ENCODE data around the gene CA6. TPM values are rescaled to one million over a fixed set of nuclear protein-coding genes. Genes with fewer than 3 reads are reported as not detected.

CA6 gene
- total and polyA plus RNA-seq, 2 of the 8 experiments (the other 6 are each of a cell fraction or from before 2014, with no cell fraction given): not detected

DNA sequence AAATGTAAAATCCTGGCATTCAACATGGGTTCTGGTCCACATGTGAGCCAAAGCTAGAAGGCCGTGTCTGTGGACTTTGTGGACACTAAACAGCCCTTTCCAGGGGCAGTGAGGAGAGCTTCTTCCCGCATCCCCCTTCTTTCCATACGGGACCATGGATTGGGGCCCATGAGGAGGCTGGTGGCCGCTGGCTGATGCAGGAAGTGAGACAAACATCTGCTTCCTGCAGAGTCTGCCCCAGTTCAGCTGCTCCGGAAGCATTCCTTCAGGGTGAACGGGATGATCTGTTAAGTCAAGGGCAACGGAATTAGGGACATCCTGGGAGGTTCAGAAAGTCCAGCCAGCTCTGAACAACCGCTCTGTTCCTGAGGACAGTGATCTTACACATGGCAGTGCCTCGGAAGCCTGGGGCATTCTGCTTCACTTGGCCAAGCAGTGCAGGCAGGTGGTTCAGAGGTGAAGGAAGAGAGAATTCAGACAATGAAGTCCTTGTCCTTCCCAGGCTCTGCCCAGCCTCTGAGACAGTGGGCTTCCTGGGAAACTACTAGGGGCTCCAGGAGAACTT lies 1.5 kb downstream of the CA6 start (continued):
- no peak for TF ChIP-seq RFX5 (IDR thresholded peaks at IDR 0.05; ENCODE audit: borderline replicate concordance, low read depth, low read length)
- TF ChIP-seq CBX5 (IDR thresholded peaks at IDR 0.05; ENCODE audit: low read depth, low read length): no peak
- no peak for TF ChIP-seq SIN3A (conservative IDR thresholded peaks at IDR 0.05 in 1 of 2, IDR thresholded peaks at IDR 0.05 in 1 of 2; ENCODE audit: low read depth in 1 of 2, low read length in 2 of 2)
- TF ChIP-seq KDM5A (IDR thresholded peaks at IDR 0.05; ENCODE audit: low read length): no peak
- no peak for TF ChIP-seq TEAD4 (IDR thresholded peaks at IDR 0.05; ENCODE audit: low read depth, low read length)
- no peak for TF ChIP-seq JUND (IDR thresholded peaks at IDR 0.05; ENCODE audit: low read length)
- no peak for TF ChIP-seq EGR1 (IDR thresholded peaks at IDR 0.05; ENCODE audit: borderline replicate concordance, low read depth, low read length)
- TF ChIP-seq, protein P1, sequence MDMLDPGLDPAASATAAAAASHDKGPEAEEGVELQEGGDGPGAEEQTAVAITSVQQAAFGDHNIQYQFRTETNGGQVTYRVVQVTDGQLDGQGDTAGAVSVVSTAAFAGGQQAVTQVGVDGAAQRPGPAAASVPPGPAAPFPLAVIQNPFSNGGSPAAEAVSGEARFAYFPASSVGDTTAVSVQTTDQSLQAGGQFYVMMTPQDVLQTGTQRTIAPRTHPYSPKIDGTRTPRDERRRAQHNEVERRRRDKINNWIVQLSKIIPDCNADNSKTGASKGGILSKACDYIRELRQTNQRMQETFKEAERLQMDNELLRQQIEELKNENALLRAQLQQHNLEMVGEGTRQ (IDR thresholded peaks at IDR 0.05; ENCODE audit: low read length): no peak
